Peyer's patch (tissue), 4 donors: ENCODE measurements around the gene ELK3. TPM values are rescaled to one million over a fixed set of nuclear protein-coding genes. Genes with fewer than 3 reads are reported as not detected.
A peak's percentile ranks its signal among the peaks of the same experiment; 100 is the strongest.

Source experiments
- DNase-seq, 3 donors: peaks; one replicate each; pipeline ENCODE4 v3.0.0-alpha.2; 2017 to 2019
- H3K27ac ChIP-seq, 4 donors: fragments of 200-600 bp; sonication (generic); one replicate each; pipeline ENCODE4 v1.5.1; 2016 to 2019
- H3K27me3 ChIP-seq, 2 donors: fragments of 200-600 bp; sonication (generic); one replicate each; pipeline ENCODE4 v1.5.1; 2019
- H3K36me3 ChIP-seq, 3 donors: fragments of 200-600 bp; sonication (generic); one replicate each; pipeline ENCODE4 v1.5.1; 2016 to 2019
- H3K4me1 ChIP-seq, 4 donors: fragments of 200-600 bp; sonication (generic); one replicate each; pipeline ENCODE4 v1.5.1; 2016 to 2019
- H3K4me3 ChIP-seq, 4 donors: fragments of 200-600 bp; sonication (generic); 1 replicate in 3 of 4; 2 replicates in 1 of 4; pipeline ENCODE4 v1.5.1; 2016 to 2019; ENCODE audit warnings: mild to moderate bottlenecking in 1 of 4
- H3K9me3 ChIP-seq, 4 donors: fragments of 200-600 bp; sonication (generic); one replicate each; pipeline ENCODE4 v1.5.1; 2016 to 2019; ENCODE audit warnings: mild to moderate bottlenecking in 1 of 4
- POLR2A ChIP-seq, 2 donors: fragments of 450-650 bp; IDR thresholded peaks; one replicate each; pipeline ENCODE4 v1.5.1; 2017; ENCODE audit warnings: antibody characterized with exemption in 2 of 2, mild to moderate bottlenecking in 2 of 2, moderate library complexity in 2 of 2
- total RNA-seq, 4 donors: library from RNA; depleted of rRNA; stranded (reverse); fragments of >200 nt; gene quantifications; one replicate each; pipeline ENCODE4 v1.1.0, GENCODE V29; 2016
- TF ChIP-seq, protein P1 (sequence below), 6 experiments: fragments of 450-650 bp in 4 of 6; fragments of 200-600 bp in 2 of 6; sonication (generic) in 1 of 6; IDR thresholded peaks; one replicate each; pipeline ENCODE4 v1.5.1; 2017 to 2019; ENCODE audit warnings: antibody characterized with exemption in 6 of 6, mild to moderate bottlenecking in 3 of 6, moderate library complexity in 1 of 6

Gene ELK3
- total RNA-seq, 4 donors from 2014 or later: 5.1 to 23.9 (median 9.4) TPM

DNA sequence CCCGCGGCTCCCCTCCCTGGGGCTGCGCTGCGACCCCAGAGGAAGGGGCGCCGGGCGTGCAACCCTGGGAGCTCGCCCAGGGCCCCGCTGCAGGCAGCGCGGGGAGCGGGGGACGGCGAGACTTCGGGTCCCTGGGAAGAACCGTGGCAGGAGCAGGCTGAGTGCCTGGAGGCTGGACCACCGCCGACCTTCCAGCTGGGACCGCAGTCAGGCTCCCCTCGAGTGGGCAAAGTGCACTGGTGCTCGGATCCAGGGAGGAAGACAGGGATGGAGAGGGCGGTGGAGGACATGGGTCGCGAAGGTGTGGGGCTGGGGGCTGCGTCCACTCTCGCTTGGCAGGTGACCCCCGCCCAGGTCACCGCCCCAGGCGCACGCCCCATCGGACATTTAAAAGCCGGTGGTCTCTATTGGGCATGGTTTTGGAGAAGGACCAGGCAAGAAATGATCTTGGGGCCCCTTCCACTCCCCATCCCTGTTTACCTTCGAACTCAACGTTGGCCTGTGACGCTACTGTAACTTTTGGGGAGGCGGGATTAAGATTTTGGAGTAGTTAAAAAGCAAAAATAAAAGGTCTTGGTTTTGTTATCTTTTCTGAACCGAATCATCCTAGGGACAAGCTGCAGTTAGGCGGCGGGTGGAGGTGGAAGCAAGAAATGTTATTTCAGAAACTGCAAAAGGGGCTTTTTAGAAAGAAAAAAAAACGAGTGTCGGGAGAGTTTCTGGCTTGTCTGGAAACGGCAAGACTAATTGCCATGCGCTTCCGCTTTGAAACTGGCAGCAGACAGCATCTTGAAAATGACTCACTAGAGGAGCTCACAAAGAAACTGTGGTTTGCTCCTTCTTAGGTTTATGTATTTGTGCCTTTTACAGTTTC lies 1.0 kb downstream of the ELK3 start:
- Histone ChIP-seq H3K4me1 (peaks cover 0 to 21% (median 7%) of the 10 kb centered on the region in 4 donors), H3K27me3 (no peaks in the 10 kb centered on the region), H3K4me3 (peak overlapping the region; percentile 76 to 91 (median 82)), H3K27ac (peak overlapping the region; percentile 76 to 93 (median 82)), H3K9me3 (no peaks in the 10 kb centered on the region), H3K36me3 (no peaks in the 10 kb centered on the region)
- no peak for TF ChIP-seq POLR2A (IDR thresholded peaks at IDR 0.05)
- TF ChIP-seq, protein P1, sequence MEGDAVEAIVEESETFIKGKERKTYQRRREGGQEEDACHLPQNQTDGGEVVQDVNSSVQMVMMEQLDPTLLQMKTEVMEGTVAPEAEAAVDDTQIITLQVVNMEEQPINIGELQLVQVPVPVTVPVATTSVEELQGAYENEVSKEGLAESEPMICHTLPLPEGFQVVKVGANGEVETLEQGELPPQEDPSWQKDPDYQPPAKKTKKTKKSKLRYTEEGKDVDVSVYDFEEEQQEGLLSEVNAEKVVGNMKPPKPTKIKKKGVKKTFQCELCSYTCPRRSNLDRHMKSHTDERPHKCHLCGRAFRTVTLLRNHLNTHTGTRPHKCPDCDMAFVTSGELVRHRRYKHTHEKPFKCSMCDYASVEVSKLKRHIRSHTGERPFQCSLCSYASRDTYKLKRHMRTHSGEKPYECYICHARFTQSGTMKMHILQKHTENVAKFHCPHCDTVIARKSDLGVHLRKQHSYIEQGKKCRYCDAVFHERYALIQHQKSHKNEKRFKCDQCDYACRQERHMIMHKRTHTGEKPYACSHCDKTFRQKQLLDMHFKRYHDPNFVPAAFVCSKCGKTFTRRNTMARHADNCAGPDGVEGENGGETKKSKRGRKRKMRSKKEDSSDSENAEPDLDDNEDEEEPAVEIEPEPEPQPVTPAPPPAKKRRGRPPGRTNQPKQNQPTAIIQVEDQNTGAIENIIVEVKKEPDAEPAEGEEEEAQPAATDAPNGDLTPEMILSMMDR (IDR thresholded peaks at IDR 0.05): no peak
- peak; percentile 52 to 80 (median 61) for DNase-seq

DNA sequence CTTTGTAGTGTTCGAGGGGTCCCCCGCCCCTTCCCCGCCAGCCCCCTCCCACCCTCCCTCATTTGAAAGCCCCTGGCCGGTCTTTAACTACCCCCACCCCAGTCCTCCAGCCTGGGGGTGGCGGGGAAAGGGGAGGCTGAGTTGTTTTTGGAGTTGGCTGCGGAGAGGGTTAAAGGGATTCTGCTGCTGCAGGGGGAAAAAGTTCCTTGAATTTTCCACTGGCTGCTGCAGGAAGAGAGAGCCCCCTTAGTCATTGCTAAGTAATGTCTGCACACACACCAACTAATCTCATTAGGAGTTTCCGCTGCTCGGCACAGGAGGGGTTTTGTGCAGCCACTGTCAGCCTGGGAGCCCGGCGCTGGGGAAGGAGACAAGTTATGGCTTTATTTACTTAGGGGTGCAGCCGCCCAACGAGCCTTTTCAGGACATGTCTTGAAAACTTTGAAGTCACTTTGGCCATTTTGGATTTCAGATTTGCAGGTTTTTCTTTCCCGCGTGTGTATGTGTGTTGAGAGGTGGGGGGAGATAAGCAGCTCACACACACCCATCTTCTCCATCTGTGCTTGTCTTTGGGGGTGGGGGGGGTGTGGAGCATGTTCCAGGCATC lies 1.8 kb downstream of the ELK3 start:
- H3K4me1 ChIP-seq: peaks cover 0 to 21% (median 7%) of the 10 kb centered on the region in 4 donors
- H3K36me3 ChIP-seq: no peaks in the 10 kb centered on the region
- TF ChIP-seq, protein P1 (IDR thresholded peaks at IDR 0.05): no peak
- TF ChIP-seq POLR2A (IDR thresholded peaks at IDR 0.05): no peak
- H3K9me3 ChIP-seq: no peaks in the 10 kb centered on the region
- H3K27me3 ChIP-seq: no peaks in the 10 kb centered on the region
- H3K27ac ChIP-seq: peak overlapping the region; percentile 62 to 93 (median 79)
- H3K4me3 ChIP-seq: peak overlapping the region; percentile 76 to 91 (median 82)
- peak in 1 of 3 donors; percentile 56 for DNase-seq

DNA sequence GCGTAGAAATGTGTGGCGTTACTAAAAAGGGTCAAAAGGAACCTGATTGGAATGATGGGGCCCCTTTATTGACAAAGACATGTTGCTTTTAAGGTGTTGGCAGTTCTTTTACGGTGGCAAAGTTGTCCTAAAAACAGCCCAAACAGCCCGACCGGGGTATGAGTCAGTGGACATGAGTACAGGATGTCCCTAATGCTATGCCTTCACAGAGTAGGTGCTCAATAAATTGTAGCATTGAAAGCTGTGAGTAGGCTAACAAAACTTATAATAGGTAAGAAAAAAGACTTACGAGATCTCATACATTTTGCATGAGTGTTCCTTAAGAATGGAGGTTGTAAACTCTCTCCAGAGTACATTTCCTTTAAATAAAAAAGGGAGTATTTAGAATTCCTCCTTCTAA lies 2.6 kb downstream of the ELK3 start:
- Histone ChIP-seq H3K4me3 (peak overlapping the region in 1 of 4 donors; percentile 91), H3K36me3 (no peaks in the 10 kb centered on the region), H3K9me3 (no peaks in the 10 kb centered on the region), H3K4me1 (peaks cover 0 to 21% (median 7%) of the 10 kb centered on the region in 4 donors), H3K27ac (peak overlapping the region in 3 of 4 donors; percentile 76 to 93 (median 82)), H3K27me3 (no peaks in the 10 kb centered on the region)
- TF ChIP-seq, protein P1 (IDR thresholded peaks at IDR 0.05): no peak
- no peak for TF ChIP-seq POLR2A (IDR thresholded peaks at IDR 0.05)
- no peak for DNase-seq

DNA sequence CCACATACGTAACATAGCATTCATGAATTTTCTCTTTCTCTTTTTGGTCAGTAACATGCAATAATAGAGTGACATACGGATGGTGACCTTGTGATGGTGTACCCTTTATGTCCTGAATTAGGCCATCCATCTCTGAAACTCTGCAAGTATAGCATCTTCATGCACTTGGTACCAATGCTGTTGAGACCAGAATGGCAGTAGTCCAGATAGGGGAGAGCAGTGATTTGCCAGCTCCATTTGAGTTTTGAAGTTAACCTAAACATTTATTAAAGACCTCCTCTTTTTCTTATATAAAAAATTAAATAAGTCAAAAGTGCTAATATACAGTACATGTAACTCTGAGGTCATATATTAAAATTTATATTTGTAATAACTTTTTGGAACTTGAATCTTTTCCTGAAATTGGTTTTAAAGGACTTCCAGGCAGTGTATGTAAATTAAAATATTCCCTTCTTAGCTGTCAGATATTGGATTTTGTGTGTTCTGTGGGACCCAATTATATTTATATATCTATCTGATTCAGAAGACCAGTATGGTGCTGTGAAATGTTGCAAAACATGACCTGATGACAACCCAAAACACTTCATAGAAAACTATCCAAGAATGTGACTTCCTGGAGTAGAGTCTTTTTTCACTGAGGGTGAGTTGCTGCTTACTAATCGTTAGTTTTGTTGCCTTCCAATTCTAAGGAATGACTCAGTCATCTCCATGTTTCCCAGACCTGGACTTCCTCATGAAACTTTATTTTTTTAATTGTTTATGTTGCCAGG lies 3.5 kb downstream of the ELK3 start:
- no peak for DNase-seq
- Histone ChIP-seq H3K4me1 (peaks cover 0 to 21% (median 7%) of the 10 kb centered on the region in 4 donors), H3K4me3 (no peak overlapping the region)

DNA sequence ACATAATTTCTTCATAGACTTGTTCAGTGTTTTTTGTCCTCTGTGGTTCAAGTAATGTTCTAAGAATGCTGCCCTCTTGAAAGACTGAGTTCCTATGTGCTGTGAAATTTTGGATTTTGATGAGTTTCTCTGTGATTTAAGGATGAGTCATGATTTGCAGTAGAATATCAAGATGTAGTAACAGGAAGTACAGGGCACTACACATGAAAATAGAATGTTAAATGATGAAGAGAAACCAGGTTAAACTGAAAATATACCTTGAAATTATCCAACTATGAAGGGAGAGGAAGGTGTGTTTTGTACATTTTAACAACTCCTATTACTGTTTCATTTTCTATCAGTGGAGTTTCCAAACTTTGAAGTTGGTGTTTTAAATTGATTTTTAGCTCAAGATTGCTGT lies 4.8 kb downstream of the ELK3 start:
- no peak overlapping the region for H3K4me3 ChIP-seq
- DNase-seq: no peak
- H3K9me3 ChIP-seq: no peaks in the 10 kb centered on the region
- TF ChIP-seq POLR2A (IDR thresholded peaks at IDR 0.05): no peak
- TF ChIP-seq, protein P1 (IDR thresholded peaks at IDR 0.05): no peak
- H3K27ac ChIP-seq: peak overlapping the region in 3 of 4 donors; percentile 23 to 93 (median 76)
- H3K27me3 ChIP-seq: no peaks in the 10 kb centered on the region
- H3K4me1 ChIP-seq: peaks cover 0 to 21% (median 4%) of the 10 kb centered on the region in 4 donors
- H3K36me3 ChIP-seq: no peaks in the 10 kb centered on the region

More for the DNA sequence above, 3.5 kb downstream of the ELK3 start:
- Histone ChIP-seq H3K9me3 (no peaks in the 10 kb centered on the region), H3K27ac (peak overlapping the region in 3 of 4 donors; percentile 76 to 93 (median 82)), H3K27me3 (no peaks in the 10 kb centered on the region), H3K36me3 (no peaks in the 10 kb centered on the region)
- TF ChIP-seq POLR2A (IDR thresholded peaks at IDR 0.05): no peak
- TF ChIP-seq, protein P1 (IDR thresholded peaks at IDR 0.05): no peak
